HepG2 (cell line): ENCODE measurements around the gene MVP. TPM values are rescaled to one million over a fixed set of nuclear protein-coding genes. Genes with fewer than 3 reads are reported as not detected.

ENCODE experiments used
- AFF4 ChIP-seq: sonication (generic); formaldehyde crosslinking; IDR thresholded peaks from 2 replicates; pipeline ENCODE4 v1.4.0; 2020; ENCODE audit warnings: missing genetic modification reagents
- AHDC1 ChIP-seq: sonication (generic); formaldehyde crosslinking; IDR thresholded peaks from 2 replicates; pipeline ENCODE4 v1.5.1; 2020; ENCODE audit warnings: mild to moderate bottlenecking, missing genetic modification reagents, borderline replicate concordance
- IKZF1 ChIP-seq: fragments of 450-650 bp; IDR thresholded peaks from 2 replicates; pipeline ENCODE4 v1.7.1; 2016
- KDM3A ChIP-seq: IDR thresholded peaks from 2 replicates; pipeline ENCODE4 v1.6.1; 2018; ENCODE audit warnings: low read depth, missing compliant biosample characterization
- ZNF543 ChIP-seq: sonication (generic); formaldehyde crosslinking; IDR thresholded peaks from 2 replicates; pipeline ENCODE4 v1.4.0; 2020; ENCODE audit warnings: mild to moderate bottlenecking, missing genetic modification reagents
- ZNF569 ChIP-seq: sonication (generic); formaldehyde crosslinking; IDR thresholded peaks from 2 replicates; pipeline ENCODE4 v1.5.0; 2020; ENCODE audit warnings: mild to moderate bottlenecking, missing genetic modification reagents, moderate library complexity, borderline replicate concordance
- ZNF576 ChIP-seq: sonication (generic); formaldehyde crosslinking; IDR thresholded peaks from 2 replicates; pipeline ENCODE4 v1.4.0; 2020; ENCODE audit warnings: mild to moderate bottlenecking, missing genetic modification reagents
- ZNF609 ChIP-seq: sonication (generic); formaldehyde crosslinking; IDR thresholded peaks from 2 replicates; pipeline ENCODE4 v1.4.0; 2020; ENCODE audit warnings: mild to moderate bottlenecking, missing genetic modification reagents, borderline replicate concordance
- ZNF768 ChIP-seq: sonication (generic); formaldehyde crosslinking; IDR thresholded peaks from 2 replicates; pipeline ENCODE4 v1.4.0; 2020; ENCODE audit warnings: missing genetic modification reagents
- ZNF850 ChIP-seq: sonication (generic); formaldehyde crosslinking; conservative IDR thresholded peaks from 2 replicates; pipeline ENCODE4 v1.9.0; 2021; ENCODE audit warnings: mild to moderate bottlenecking, missing genetic modification reagents
- ZSCAN5A ChIP-seq: sonication (generic); formaldehyde crosslinking; IDR thresholded peaks from 2 replicates; pipeline ENCODE4 v1.8.0; 2022; ENCODE audit warnings: mild to moderate bottlenecking, missing genetic modification reagents, borderline replicate concordance
- polyA plus RNA-seq, 8 experiments: library from polyadenylated mRNA; depleted of rRNA in 3 of 8; stranded (reverse) in 7 of 8; unstranded in 1 of 8; fragments of >200 nt; fragmentation: Illumina TruSeq in 4 of 8; extraction: Trizol in 4 of 8; gene quantifications; 2 replicates each; pipeline versions ENCODE4 v1.2.1 to v1.2.3, GENCODE V29; 2011 to 2016; ENCODE audit warnings: low read depth in 4 of 8, missing spikeins in 1 of 8, mixed read lengths in 1 of 8; ENCODE audit not compliant: insufficient read depth in 1 of 8
- total RNA-seq, 5 experiments: library from RNA; depleted of rRNA; stranded (reverse); fragments of >200 nt; fragmentation: Illumina TruSeq; extraction: Trizol; gene quantifications; 2 replicates each; pipeline ENCODE4 v1.2.3, GENCODE V29; 2016; ENCODE audit warnings: low read depth in 1 of 5

MVP gene
- total and polyA plus RNA-seq, 2 of the 13 experiments (the other 11 are each of a cell fraction or from before 2014, with no cell fraction given) = 22.9 to 43.5 TPM

GRCh38 chr16:29790949-29791844 is 29.1 kb upstream of the MVP start (continued):
- TF ChIP-seq AHDC1 (CRISPR knock-in tag) (no peak), ZNF543 (CRISPR knock-in tag) (no peak), ZNF850 (no peak), KDM3A (CRISPR knock-in tag) (no peak), AFF4 (CRISPR knock-in tag) (no peak), IKZF1 (no peak), ZNF768 (CRISPR knock-in tag) (no peak), ZNF569 (CRISPR knock-in tag) (no peak), ZNF576 (CRISPR knock-in tag) (0 out of 2 replicates have a peak, but pooled peaks have one; percentile 2), ZNF609 (CRISPR knock-in tag) (no peak), ZSCAN5A (CRISPR knock-in tag) (no peak)
